ENCODE data around the gene ZSCAN12.
"Not testable (repeated sequence)": the region's sequence is repeated elsewhere in the genome, so short reads cannot be mapped to it uniquely, and the experiment has no call there.

Gene ZSCAN12

DNA sequence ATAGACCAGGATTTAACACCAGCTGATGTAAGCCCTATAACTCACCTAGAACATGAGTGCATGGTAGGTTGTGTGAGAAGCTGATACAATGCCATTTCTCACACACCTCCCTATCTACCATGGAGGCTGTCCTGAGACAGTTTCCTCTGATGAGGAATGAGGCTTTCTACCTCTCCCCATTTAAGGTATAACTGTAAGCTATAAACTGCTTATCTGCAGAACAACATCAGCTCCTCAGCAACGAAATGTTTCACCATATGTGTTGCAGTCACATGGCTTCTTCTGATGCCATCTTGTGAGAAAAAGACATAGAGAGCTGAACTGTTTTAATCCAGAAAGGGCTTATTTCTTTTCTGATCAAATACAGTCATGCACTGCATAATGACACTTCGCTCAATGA lies 29.1 kb downstream of the ZSCAN12 start:
- intact Hi-C loops (cut with DNase I; ENCODE audit: low total_unique reads), result no loop called here
- H3K9me3 ChIP-seq, result no peaks in the 10 kb centered on the region
- H3K4me1 ChIP-seq, result no peaks in the 10 kb centered on the region
- H3K36me3 ChIP-seq, result peaks cover 9 to 38% (median 18%) of the 10 kb centered on the region in 3 donors
- no peak for DNase-seq
- TF ChIP-seq, protein P1, sequence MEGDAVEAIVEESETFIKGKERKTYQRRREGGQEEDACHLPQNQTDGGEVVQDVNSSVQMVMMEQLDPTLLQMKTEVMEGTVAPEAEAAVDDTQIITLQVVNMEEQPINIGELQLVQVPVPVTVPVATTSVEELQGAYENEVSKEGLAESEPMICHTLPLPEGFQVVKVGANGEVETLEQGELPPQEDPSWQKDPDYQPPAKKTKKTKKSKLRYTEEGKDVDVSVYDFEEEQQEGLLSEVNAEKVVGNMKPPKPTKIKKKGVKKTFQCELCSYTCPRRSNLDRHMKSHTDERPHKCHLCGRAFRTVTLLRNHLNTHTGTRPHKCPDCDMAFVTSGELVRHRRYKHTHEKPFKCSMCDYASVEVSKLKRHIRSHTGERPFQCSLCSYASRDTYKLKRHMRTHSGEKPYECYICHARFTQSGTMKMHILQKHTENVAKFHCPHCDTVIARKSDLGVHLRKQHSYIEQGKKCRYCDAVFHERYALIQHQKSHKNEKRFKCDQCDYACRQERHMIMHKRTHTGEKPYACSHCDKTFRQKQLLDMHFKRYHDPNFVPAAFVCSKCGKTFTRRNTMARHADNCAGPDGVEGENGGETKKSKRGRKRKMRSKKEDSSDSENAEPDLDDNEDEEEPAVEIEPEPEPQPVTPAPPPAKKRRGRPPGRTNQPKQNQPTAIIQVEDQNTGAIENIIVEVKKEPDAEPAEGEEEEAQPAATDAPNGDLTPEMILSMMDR (IDR thresholded peaks at IDR 0.05), result no peak
- no peak overlapping the region for H3K4me3 ChIP-seq
- no peak overlapping the region for H3K27ac ChIP-seq
- H3K27me3 ChIP-seq, result no peaks in the 10 kb centered on the region

DNA sequence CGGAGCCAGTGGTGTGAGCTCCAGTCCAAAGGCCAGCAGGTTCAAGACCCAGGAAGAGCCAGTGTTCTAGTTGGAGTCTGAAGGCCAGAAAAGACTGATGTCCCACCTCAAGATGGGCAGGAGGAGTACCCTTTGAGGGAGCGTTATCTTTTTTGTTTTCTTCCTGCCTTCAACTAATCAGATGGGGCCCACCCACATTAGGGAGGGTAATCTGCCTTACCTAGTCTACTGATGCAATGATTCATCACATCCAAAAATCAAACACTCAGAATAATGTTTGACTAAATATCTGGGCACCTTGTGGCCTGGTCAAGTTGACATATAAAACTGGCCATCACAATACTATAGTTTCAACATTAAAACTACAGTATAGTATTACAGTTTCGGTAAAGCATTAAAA lies 30.1 kb downstream of the ZSCAN12 start:
- no peak for DNase-seq
- Histone ChIP-seq H3K9me3 (no peaks in the 10 kb centered on the region), H3K27ac (no peak overlapping the region), H3K27me3 (no peaks in the 10 kb centered on the region), H3K4me3 (no peak overlapping the region), H3K36me3 (peaks cover 14 to 48% (median 27%) of the 10 kb centered on the region in 3 donors), H3K4me1 (no peaks in the 10 kb centered on the region)
- TF ChIP-seq, protein P1 (IDR thresholded peaks at IDR 0.05), result no peak
- intact Hi-C loops (cut with DNase I; ENCODE audit: low total_unique reads), result no loop called here

DNA sequence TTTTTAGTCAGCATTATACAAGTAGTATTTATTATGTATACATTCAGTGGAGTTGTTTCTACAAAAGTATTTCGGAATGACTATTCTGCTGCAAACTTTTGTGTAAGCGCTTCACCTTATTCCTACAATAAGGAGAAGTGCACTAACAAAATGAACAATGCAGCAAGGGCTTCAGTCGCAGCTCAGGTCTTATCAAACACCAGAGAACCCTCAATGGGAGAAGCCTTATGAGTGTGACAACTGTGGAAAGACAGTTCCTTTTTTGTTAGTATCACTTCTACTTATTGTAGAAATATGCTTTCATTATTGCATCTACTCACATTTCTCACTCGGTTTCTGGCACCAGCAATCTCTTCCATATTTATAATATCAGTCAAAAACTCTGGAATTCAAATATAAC lies 31.0 kb downstream of the ZSCAN12 start:
- no peaks in the 10 kb centered on the region for H3K27me3 ChIP-seq
- H3K9me3 ChIP-seq, result no peaks in the 10 kb centered on the region
- peaks cover 23 to 58% (median 37%) of the 10 kb centered on the region in 3 donors for H3K36me3 ChIP-seq
- intact Hi-C loops (cut with DNase I; ENCODE audit: low total_unique reads), result no loop called here
- TF ChIP-seq, protein P1 (IDR thresholded peaks at IDR 0.05), result no peak
- H3K4me3 ChIP-seq, result no peak overlapping the region
- no peaks in the 10 kb centered on the region for H3K4me1 ChIP-seq
- H3K27ac ChIP-seq, result no peak overlapping the region
- DNase-seq, result no peak

DNA sequence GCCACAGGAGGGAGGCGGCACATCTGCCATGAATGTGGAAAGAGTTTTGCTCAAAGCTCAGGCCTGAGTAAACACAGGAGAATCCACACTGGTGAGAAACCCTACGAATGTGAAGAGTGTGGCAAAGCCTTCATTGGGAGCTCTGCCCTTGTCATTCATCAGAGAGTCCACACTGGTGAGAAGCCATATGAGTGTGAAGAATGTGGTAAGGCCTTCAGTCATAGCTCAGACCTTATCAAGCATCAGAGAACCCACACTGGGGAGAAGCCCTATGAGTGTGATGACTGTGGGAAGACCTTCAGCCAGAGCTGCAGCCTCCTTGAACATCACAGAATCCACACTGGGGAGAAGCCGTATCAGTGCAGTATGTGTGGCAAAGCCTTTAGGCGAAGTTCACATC lies 34.0 kb downstream of the ZSCAN12 start:
- H3K4me3 ChIP-seq; H3K27ac ChIP-seq; DNase-seq; H3K27me3 ChIP-seq; H3K9me3 ChIP-seq; intact Hi-C loops (cut with DNase I; ENCODE audit: low total_unique reads); H3K4me1 ChIP-seq: not testable (repeated sequence)
- peaks cover 39 to 87% (median 51%) of the 10 kb centered on the region in 3 donors for H3K36me3 ChIP-seq

DNA sequence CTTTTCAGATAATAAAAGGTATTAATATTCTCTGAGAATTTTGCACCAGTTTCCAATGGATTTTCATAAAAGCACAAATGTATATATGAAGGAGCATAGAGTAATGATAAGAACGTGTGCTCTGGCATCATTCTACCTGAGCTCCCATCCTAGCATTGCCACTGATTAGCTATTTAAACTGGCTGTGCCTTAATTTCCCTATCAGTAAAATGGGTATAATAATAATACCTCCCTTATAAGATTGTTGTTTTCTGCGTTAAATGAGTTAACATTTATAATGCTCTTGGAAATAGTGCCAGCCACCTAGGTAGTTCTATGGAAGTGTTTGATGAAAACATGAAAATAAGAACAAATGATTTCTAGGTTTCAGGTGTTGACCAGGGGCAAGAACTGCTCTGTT lies 38.6 kb downstream of the ZSCAN12 start:
- Histone ChIP-seq H3K4me3 (no peak overlapping the region), H3K9me3 (no peaks in the 10 kb centered on the region), H3K4me1 (peaks cover 0 to 8% (median 5%) of the 10 kb centered on the region in 4 donors), H3K27ac (no peak overlapping the region), H3K27me3 (no peaks in the 10 kb centered on the region), H3K36me3 (peaks cover 36 to 69% (median 38%) of the 10 kb centered on the region in 3 donors)
- intact Hi-C loops (cut with DNase I; ENCODE audit: low total_unique reads), result loop anchor here (5.0 kb wide), 1 partner anchor 284 kb away; no protein-coding TSS in a partner anchor
- DNase-seq, result no peak
- TF ChIP-seq, protein P1 (IDR thresholded peaks at IDR 0.05), result no peak

DNA sequence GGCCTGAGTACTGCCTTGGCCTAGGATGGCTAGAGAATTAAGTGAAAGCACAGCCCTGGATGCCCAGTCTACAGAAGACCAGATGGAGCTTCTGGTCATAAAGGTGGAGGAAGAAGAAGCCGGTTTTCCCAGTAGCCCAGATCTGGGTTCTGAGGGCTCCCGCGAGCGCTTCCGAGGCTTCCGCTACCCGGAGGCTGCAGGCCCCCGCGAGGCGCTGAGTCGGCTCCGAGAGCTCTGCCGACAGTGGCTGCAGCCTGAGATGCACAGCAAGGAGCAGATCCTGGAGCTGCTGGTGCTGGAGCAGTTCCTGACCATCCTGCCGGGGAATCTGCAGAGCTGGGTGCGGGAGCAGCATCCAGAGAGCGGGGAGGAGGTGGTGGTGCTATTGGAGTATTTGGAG lies 40.0 kb downstream of the ZSCAN12 start:
- H3K4me1 ChIP-seq, result peaks cover 0 to 19% (median 15%) of the 10 kb centered on the region in 4 donors
- not testable (repeated sequence) for H3K4me3 ChIP-seq, DNase-seq, H3K27me3 ChIP-seq, H3K27ac ChIP-seq, H3K9me3 ChIP-seq
- intact Hi-C loops (cut with DNase I; ENCODE audit: low total_unique reads), result loop anchor here (5.0 to 10.0 kb wide), 3 partner anchors 105 to 222 kb away; partner anchors contain the start of genes NKAPL, ZKSCAN4 and ZSCAN9
- peaks cover 24 to 55% (median 27%) of the 10 kb centered on the region in 3 donors for H3K36me3 ChIP-seq

DNA sequence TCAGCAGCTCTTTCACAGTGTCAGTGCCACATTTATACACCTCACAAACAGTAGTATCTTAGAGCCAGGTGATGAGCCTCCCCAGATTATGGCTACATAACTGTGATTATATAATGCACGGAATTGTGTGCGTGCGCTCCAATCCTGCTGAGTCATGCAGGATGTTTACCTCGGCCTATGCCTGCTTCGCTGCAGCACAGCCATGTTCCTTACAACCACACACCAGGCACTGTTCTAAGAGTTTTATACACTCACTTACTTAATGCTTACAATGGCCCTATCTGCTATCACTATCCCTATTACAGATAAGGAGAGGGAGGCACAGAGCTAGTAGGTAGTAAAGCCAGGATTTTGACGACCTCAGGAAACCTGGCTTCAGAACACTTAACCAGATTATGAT lies 42.5 kb downstream of the ZSCAN12 start:
- Histone ChIP-seq H3K9me3 (no peaks in the 10 kb centered on the region), H3K27me3 (no peaks in the 10 kb centered on the region), H3K27ac (no peak overlapping the region), H3K36me3 (peaks cover 4 to 30% (median 4%) of the 10 kb centered on the region in 3 donors), H3K4me1 (peaks cover 0 to 19% (median 17%) of the 10 kb centered on the region in 4 donors), H3K4me3 (no peak overlapping the region)
- no peak for DNase-seq
- TF ChIP-seq, protein P1 (IDR thresholded peaks at IDR 0.05), result no peak
- intact Hi-C loops (cut with DNase I; ENCODE audit: low total_unique reads), result loop anchor here (5.0 to 10.0 kb wide), 3 partner anchors 102 to 220 kb away; partner anchors contain the start of genes NKAPL, ZKSCAN4 and ZSCAN9
